Epithelial cell of alveolus of lung (primary cell): Measurements from ENCODE around the gene LRRC47. TPM values are rescaled to one million over a fixed set of nuclear protein-coding genes. Genes with fewer than 3 reads are reported as not detected.

ENCODE experiments used
- total RNA-seq: library from RNA; depleted of rRNA; stranded (reverse); fragments of >200 nt; gene quantifications from 2 replicates; pipeline ENCODE4 v1.2.1, GENCODE V29; 2015

LRRC47 gene
- 29.4 and 30.9 TPM in 2 replicates for total RNA-seq

GRCh38 chr1:3796215-3797061 is at the start of gene LRRC47:
Gene LRRC47 (minus strand): TSS chr1:3796498. CDS start chr1:3796476, 22 bp downstream.

GRCh38 chr1:3772715-3773571 is 23.4 kb downstream of the LRRC47 start, which contains the start of gene SMIM1:
Gene SMIM1 (plus strand): TSS chr1:3772749. CDS start chr1:3775374, 2,625 bp downstream.

GRCh38 chr1:3752400-3752945 is 43.8 kb downstream of the LRRC47 start, which contains the start of gene CCDC27:
Gene CCDC27 (plus strand): TSS chr1:3752450. CDS start chr1:3752482, 32 bp downstream.

Other genes starting within 250 kb of the LRRC47 start
- gene MEGF6, start 185.0 kb downstream of the LRRC47 start, total RNA-seq, result 2.8 and 3.8 TPM in 2 replicates
- gene TPRG1L, start 171.5 kb downstream of the LRRC47 start, total RNA-seq, result 14.4 and 22.6 TPM in 2 replicates
- 13.3 and 25.2 TPM in 2 replicates for gene WRAP73, start 146.4 kb downstream of the LRRC47 start, total RNA-seq
- 0.16 and 0.26 TPM in 2 replicates for gene TP73, start 144.0 kb downstream of the LRRC47 start, total RNA-seq
- gene CCDC27, start 44.0 kb downstream of the LRRC47 start, total RNA-seq, result not detected in 2 replicates
- gene SMIM1, start 23.7 kb downstream of the LRRC47 start, total RNA-seq, result 0.39 and 19.9 TPM in 2 replicates
- gene CEP104, start 60.7 kb upstream of the LRRC47 start, total RNA-seq, result 11.1 and 16.4 TPM in 2 replicates
- gene DFFB, start 61.0 kb upstream of the LRRC47 start, total RNA-seq, result 9.8 and 13.2 TPM in 2 replicates
- 22.0 and 24.6 TPM in 2 replicates for gene C1orf174, start 103.8 kb upstream of the LRRC47 start, total RNA-seq